Glomerular endothelial cell (primary cell): ENCODE measurements around the gene LMBR1. TPM values are rescaled to one million over a fixed set of nuclear protein-coding genes. Genes with fewer than 3 reads are reported as not detected.
"Not testable (repeated sequence)": the region's sequence is repeated elsewhere in the genome, so short reads cannot be mapped to it uniquely, and the experiment has no call there.

Experiments used
- DNase-seq: peaks from one replicate; pipeline ENCODE4 v3.0.0-alpha.2; 2011; ENCODE audit warnings: low read depth, low spot score; ENCODE audit errors: extremely low read depth
- total RNA-seq: library from RNA; depleted of rRNA; stranded (reverse); fragments of >200 nt; gene quantifications from 2 replicates; pipeline ENCODE4 v1.2.3, GENCODE V29; 2015

Gene LMBR1
- total RNA-seq, 1 donor from 2014 or later, result 170 TPM

- no peak for DNase-seq
These were observed 189.8 kb downstream of the LMBR1 start for GRCh38 chr7:156703209-156703608.

- DNase-seq, result no peak
These were observed 190.6 kb downstream of the LMBR1 start for GRCh38 chr7:156702399-156702798.

GRCh38 chr7:156701787-156702186, 191.2 kb downstream of the LMBR1 start:
- DNase-seq, result not testable (repeated sequence)

- DNase-seq, result not testable (repeated sequence)
These were observed 194.5 kb downstream of the LMBR1 start for GRCh38 chr7:156698512-156698911.

GRCh38 chr7:156697283-156697682, 195.7 kb downstream of the LMBR1 start:
- not testable (repeated sequence) for DNase-seq

GRCh38 chr7:156693627-156694026, 199.4 kb downstream of the LMBR1 start:
- DNase-seq, result no peak

GRCh38 chr7:156692849-156693248, 200.1 kb downstream of the LMBR1 start:
- no peak for DNase-seq

GRCh38 chr7:156691764-156692163, 201.2 kb downstream of the LMBR1 start:
- no peak for DNase-seq

- DNase-seq, result no peak
These were observed 208.3 kb downstream of the LMBR1 start for GRCh38 chr7:156684661-156685060.

- DNase-seq, result no peak
These were observed 208.7 kb downstream of the LMBR1 start for GRCh38 chr7:156684251-156684650.

- DNase-seq, result no peak
These were observed 210.1 kb downstream of the LMBR1 start for GRCh38 chr7:156682928-156683327.

GRCh38 chr7:156680281-156680680, 212.7 kb downstream of the LMBR1 start:
- no peak for DNase-seq

- no peak for DNase-seq
These were observed 215.5 kb downstream of the LMBR1 start for GRCh38 chr7:156677374-156678054.

- no peak for DNase-seq
These were observed 216.7 kb downstream of the LMBR1 start for GRCh38 chr7:156676263-156676662.

GRCh38 chr7:156675721-156676120, 217.3 kb downstream of the LMBR1 start:
- no peak for DNase-seq

- DNase-seq, result no peak
These were observed 219.1 kb downstream of the LMBR1 start for GRCh38 chr7:156673902-156674301.

- no peak for DNase-seq
These were observed 219.5 kb downstream of the LMBR1 start for GRCh38 chr7:156673454-156673853.

GRCh38 chr7:156669035-156669828, 223.8 kb downstream of the LMBR1 start:
- DNase-seq, result no peak

- no peak for DNase-seq
These were observed 224.7 kb downstream of the LMBR1 start for GRCh38 chr7:156668130-156668741.

- no peak for DNase-seq
These were observed 225.9 kb downstream of the LMBR1 start for GRCh38 chr7:156667110-156667426.

- DNase-seq, result no peak
These were observed 226.4 kb downstream of the LMBR1 start for GRCh38 chr7:156666368-156667109.
